ENCODE results near the gene LTBR. TPM values are rescaled to one million over a fixed set of nuclear protein-coding genes. Genes with fewer than 3 reads are reported as not detected.

LTBR gene
- total RNA-seq, 2 donors from 2014 or later: 8.4 to 9.1 TPM

DNA sequence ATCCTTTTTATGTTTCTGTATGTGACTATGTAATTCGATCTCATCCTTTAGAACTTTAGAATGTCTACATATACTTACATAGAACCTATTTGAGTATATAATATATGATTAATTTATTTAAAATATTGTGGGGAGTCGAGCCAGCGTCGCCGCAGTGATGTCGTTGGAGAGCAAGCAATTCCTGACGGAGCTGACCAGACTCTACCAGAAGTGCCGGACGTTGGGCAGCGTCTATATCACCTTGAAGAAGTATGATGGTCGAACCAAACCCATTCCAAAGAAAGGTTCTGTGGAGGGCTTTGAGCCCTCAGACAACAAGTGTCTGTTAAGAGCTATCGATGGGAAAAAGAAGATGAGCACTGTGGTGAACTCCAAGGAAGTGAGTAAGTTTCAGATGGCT lies 54.4 kb downstream of the LTBR start:
- H3K36me3 ChIP-seq (ENCODE audit: control insufficient read depth, insufficient read depth, low read length): no peaks in the 10 kb centered on the region
- no peaks in the 10 kb centered on the region for H3K4me1 ChIP-seq (ENCODE audit: control insufficient read depth, insufficient read depth, low read length)
- no peak overlapping the region for H3K27ac ChIP-seq (ENCODE audit: low read depth, low read length)
- Mint-ChIP-seq H3K27me3 (ENCODE audit: insufficient read depth) (no peaks in the 10 kb centered on the region), H3K27ac (no peak overlapping the region), H3K9me3 (no peaks in the 10 kb centered on the region), H3K4me3 (no peak overlapping the region), H3K36me3 (ENCODE audit: low read depth) (no peaks in the 10 kb centered on the region), H3K4me1 (peaks cover 21% of the 10 kb centered on the region)
- no peaks in the 10 kb centered on the region for H3K27me3 ChIP-seq (ENCODE audit: control insufficient read depth, insufficient read depth, low read length, poor library complexity, severe bottlenecking)
- peak; percentile 36 for DNase-seq
- TF ChIP-seq CTCF (conservative IDR thresholded peaks at IDR 0.05): no peak
- no peak overlapping the region for H3K4me3 ChIP-seq (ENCODE audit: low read length)
- H3K9ac ChIP-seq (ENCODE audit: extremely low read depth, low read length, poor library complexity, severe bottlenecking): no peak overlapping the region
- H3K9me3 ChIP-seq (ENCODE audit: control insufficient read depth, low read length): no peaks in the 10 kb centered on the region
- WGBS, 2 experiments (ENCODE audit: insufficient coverage in 1 of 2, insufficient read length in 1 of 2): 93 to 99% methylated on average over 11 of the region's 12 CpGs

GRCh38 chr12:6440391-6440790 lies 56.4 kb downstream of the LTBR start:
- peaks cover 18% of the 10 kb centered on the region for H3K4me1 Mint-ChIP-seq
- no peaks in the 10 kb centered on the region for H3K36me3 Mint-ChIP-seq (ENCODE audit: low read depth)
- WGBS, 2 experiments (ENCODE audit: insufficient coverage in 1 of 2, insufficient read length in 1 of 2): 100% methylated on average over 1 of the region's 1 CpG; no CpG with 5 or more reads in 1 of the 2 experiments
- Histone ChIP-seq H3K36me3 (ENCODE audit: control insufficient read depth, insufficient read depth, low read length) (no peaks in the 10 kb centered on the region), H3K9ac (ENCODE audit: extremely low read depth, low read length, poor library complexity, severe bottlenecking) (no peak overlapping the region), H3K4me3 (ENCODE audit: low read length) (no peak overlapping the region), H3K27me3 (ENCODE audit: control insufficient read depth, insufficient read depth, low read length, poor library complexity, severe bottlenecking) (no peaks in the 10 kb centered on the region), H3K9me3 (ENCODE audit: control insufficient read depth, low read length) (no peaks in the 10 kb centered on the region), H3K27ac (ENCODE audit: low read depth, low read length) (no peak overlapping the region), H3K4me1 (ENCODE audit: control insufficient read depth, insufficient read depth, low read length) (no peaks in the 10 kb centered on the region)
- DNase-seq: no peak
- TF ChIP-seq CTCF (conservative IDR thresholded peaks at IDR 0.05): no peak
- no peak overlapping the region for H3K27ac Mint-ChIP-seq
- H3K4me3 Mint-ChIP-seq: no peak overlapping the region
- no peaks in the 10 kb centered on the region for H3K9me3 Mint-ChIP-seq
- H3K27me3 Mint-ChIP-seq (ENCODE audit: insufficient read depth): no peaks in the 10 kb centered on the region

Other genes with a start within 250 kb of the LTBR start
- gene CD9, start 183.8 kb upstream of the LTBR start, total RNA-seq: 10 to 100 TPM; 33.5 to 99.1 TPM
- gene PLEKHG6, start 73.5 kb upstream of the LTBR start, total RNA-seq: 10 to 100 TPM; 24.8 to 37.2 TPM
- 10 to 100 TPM; 43.2 to 86.2 TPM for gene TNFRSF1A, start 42.1 kb upstream of the LTBR start, total RNA-seq
- gene SCNN1A, start 8.6 kb upstream of the LTBR start, total RNA-seq: 10 to 100 TPM; 32.1 to 87.7 TPM
- under 1 TPM in 1 of 2 donors, not detected in 1; 0.44 TPM for gene CD27, start 60.8 kb downstream of the LTBR start, total RNA-seq
- 1 to 10 TPM in 1 of 2 donors, under 1 TPM in 1; 0.55 to 1.4 TPM for gene TAPBPL, start 67.9 kb downstream of the LTBR start, total RNA-seq
- gene VAMP1, start 86.5 kb downstream of the LTBR start, total RNA-seq: 10 to 100 TPM in 1 of 2 donors, 1 to 10 TPM in 1; 5.6 to 17.8 TPM
- gene MRPL51, start 109.1 kb downstream of the LTBR start, total RNA-seq: 100 to 1,000 TPM; 196 to 450 TPM
- 100 to 1,000 TPM in 1 of 2 donors, 10 to 100 TPM in 1; 90.3 to 150 TPM for gene NCAPD2, start 109.9 kb downstream of the LTBR start, total RNA-seq
- 1,000 to 10,000 TPM; 2,848 to 5,273 TPM for gene GAPDH, start 150.4 kb downstream of the LTBR start, total RNA-seq
- 10 to 100 TPM; 10.9 to 30.7 TPM for gene IFFO1, start 171.9 kb downstream of the LTBR start, total RNA-seq
- gene NOP2, start 184.1 kb downstream of the LTBR start, total RNA-seq: 100 to 1,000 TPM in 1 of 2 donors, 10 to 100 TPM in 1; 51.6 to 135 TPM
- 100 to 1,000 TPM; 276 to 385 TPM for gene CHD4, start 223.2 kb downstream of the LTBR start, total RNA-seq